GM12891 (cell line): ENCODE results near the gene CLBA1.

Source experiments
- POLR2A ChIP-seq: IDR thresholded peaks from 2 replicates; pipeline ENCODE4 v1.6.1; 2011; ENCODE audit warnings: low read depth, low read length, control low read depth
- POLR2AphosphoS5 ChIP-seq: IDR thresholded peaks from 2 replicates; pipeline ENCODE4 v1.6.1; 2011; ENCODE audit warnings: low read depth, low read length, control low read depth

DNA sequence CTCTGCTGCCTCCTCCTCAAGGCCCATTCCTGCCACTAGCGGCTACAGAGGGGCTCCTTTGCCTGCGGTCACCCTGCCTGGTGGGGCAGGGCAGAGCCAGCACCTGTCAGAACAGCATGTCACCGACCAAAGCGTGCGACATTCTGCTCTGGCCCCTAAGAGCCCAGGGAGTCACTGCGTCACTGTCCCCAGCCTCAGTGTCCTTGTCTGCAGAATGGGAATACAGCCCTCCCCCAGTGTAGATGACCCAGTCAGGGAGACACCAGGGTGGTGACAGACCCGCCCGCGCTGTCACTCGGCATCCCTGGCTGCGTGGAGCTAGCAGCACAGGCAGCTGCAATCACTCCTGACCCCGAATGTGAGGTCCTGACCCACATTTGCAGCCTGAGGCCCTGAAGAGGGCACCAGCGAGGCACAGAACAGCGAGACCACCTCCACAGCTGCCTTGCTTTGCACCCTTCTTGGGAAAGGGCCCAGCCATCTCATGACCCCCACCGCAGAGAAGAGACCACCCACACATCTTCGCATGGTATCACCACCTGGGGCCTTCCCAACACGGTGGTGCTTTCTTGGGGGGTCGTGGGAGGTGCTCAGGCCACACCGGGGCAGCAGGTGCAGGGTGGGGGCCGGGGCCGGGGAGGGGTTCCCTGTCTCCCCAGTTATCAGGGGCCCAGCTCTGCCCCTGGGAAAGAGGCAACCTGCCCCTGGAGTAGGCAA is 9.9 kb upstream of the CLBA1 start:
- TF ChIP-seq POLR2A (no peak), POLR2AphosphoS5 (no peak)
